HG03045 (cell line): Measurements from ENCODE around the gene RASAL3.

ENCODE experiments used
- ATAC-seq: cut with Tn5 transposase; IDR thresholded peaks from one replicate; pipeline ENCODE4 v1.9.1; 2021; ENCODE audit warnings: mild to moderate bottlenecking, moderate library complexity; ENCODE audit not compliant: unreplicated experiment

The RASAL3 gene

GRCh38 chr19:15449620-15450527 lies 14.5 kb downstream of the RASAL3 start, which contains the start of gene WIZ:
WIZ (minus strand) TSS chr19:15449956; CDS start chr19:15448307, 1,649 bp downstream.
- ATAC-seq: peak; percentile 43

GRCh38 chr19:15448778-15449619 lies 15.3 kb downstream of the RASAL3 start:
- ATAC-seq: peak; percentile 11

- ATAC-seq: no peak
These were observed 16.1 kb downstream of the RASAL3 start for GRCh38 chr19:15448044-15448777.

GRCh38 chr19:15447057-15447456 lies 17.3 kb downstream of the RASAL3 start:
- ATAC-seq: no peak

GRCh38 chr19:15445807-15446376 lies 18.5 kb downstream of the RASAL3 start:
- no peak for ATAC-seq

GRCh38 chr19:15445227-15445605 lies 19.1 kb downstream of the RASAL3 start:
- no peak for ATAC-seq

- no peak for ATAC-seq
These were observed 19.7 kb downstream of the RASAL3 start for GRCh38 chr19:15444505-15445226.

- ATAC-seq: no peak
These were observed 20.5 kb downstream of the RASAL3 start for GRCh38 chr19:15443838-15444237.

- ATAC-seq: no peak
These were observed 21.0 kb downstream of the RASAL3 start for GRCh38 chr19:15443325-15443724.

GRCh38 chr19:15442142-15442920 lies 22.0 kb downstream of the RASAL3 start:
- no peak for ATAC-seq

- no peak for ATAC-seq
These were observed 23.0 kb downstream of the RASAL3 start for GRCh38 chr19:15441317-15441716.

GRCh38 chr19:15439821-15440641 lies 24.3 kb downstream of the RASAL3 start:
- ATAC-seq: no peak

GRCh38 chr19:15439078-15439799 lies 25.1 kb downstream of the RASAL3 start:
- no peak for ATAC-seq

- ATAC-seq: no peak
These were observed 25.8 kb downstream of the RASAL3 start for GRCh38 chr19:15438577-15438976.

- no peak for ATAC-seq
These were observed 26.2 kb downstream of the RASAL3 start for GRCh38 chr19:15438124-15438496.

- no peak for ATAC-seq
These were observed 26.8 kb downstream of the RASAL3 start for GRCh38 chr19:15437355-15438123.

GRCh38 chr19:15436826-15437110 lies 27.6 kb downstream of the RASAL3 start:
- ATAC-seq: no peak
